DMS114 treated with DMSO at 0.1 percent for 48 hours (cell line): ENCODE results near the gene AP1G2.
A peak's percentile ranks its signal among the peaks of the same experiment; 100 is the strongest.

Source experiments
- DNase-seq: peaks from one replicate; lab custom pipeline; 2025; ENCODE audit not compliant: unreplicated experiment; lab: John Stamatoyannopoulos, UW

AP1G2 gene

GRCh38 chr14:23571701-23572523 lies 4.3 kb upstream of the AP1G2 start:
- DNase-seq = no peak

- DNase-seq = no peak
These were observed 3.4 kb upstream of the AP1G2 start for GRCh38 chr14:23570806-23571483.

- DNase-seq = peak; percentile 17
These were observed 2.0 kb upstream of the AP1G2 start for GRCh38 chr14:23569443-23570151.

GRCh38 chr14:23568600-23569331 lies 1.2 kb upstream of the AP1G2 start:
- no peak for DNase-seq

- DNase-seq = no peak
These were observed 519 bp upstream of the AP1G2 start for GRCh38 chr14:23568021-23568599.

GRCh38 chr14:23566778-23567185 lies 809 bp downstream of the AP1G2 start:
- no peak for DNase-seq

- DNase-seq = no peak
These were observed 1.3 kb downstream of the AP1G2 start for GRCh38 chr14:23566112-23566777.

- no peak for DNase-seq
These were observed 2.0 kb downstream of the AP1G2 start for GRCh38 chr14:23565626-23566025.

GRCh38 chr14:23564876-23565275 lies 2.7 kb downstream of the AP1G2 start:
- no peak for DNase-seq

GRCh38 chr14:23564181-23564812 lies 3.3 kb downstream of the AP1G2 start:
- DNase-seq = no peak

- DNase-seq = no peak
These were observed 4.0 kb downstream of the AP1G2 start for GRCh38 chr14:23563473-23564180.

- peak; percentile 28 for DNase-seq
These were observed 4.6 kb downstream of the AP1G2 start for GRCh38 chr14:23562822-23563472.

GRCh38 chr14:23561873-23562821 lies 5.4 kb downstream of the AP1G2 start:
- DNase-seq = no peak

GRCh38 chr14:23561259-23561658 lies 6.3 kb downstream of the AP1G2 start:
- no peak for DNase-seq

- DNase-seq = no peak
These were observed 7.6 kb downstream of the AP1G2 start for GRCh38 chr14:23559926-23560520.

GRCh38 chr14:23559010-23559925 lies 8.3 kb downstream of the AP1G2 start:
- DNase-seq = no peak
